ENCODE measurements around the gene C1QL1. TPM values are rescaled to one million over a fixed set of nuclear protein-coding genes. Genes with fewer than 3 reads are reported as not detected.

The C1QL1 gene
- total and polyA plus RNA-seq, 12 donors, result 0.37 to 25.6 (median 1.6) TPM

DNA sequence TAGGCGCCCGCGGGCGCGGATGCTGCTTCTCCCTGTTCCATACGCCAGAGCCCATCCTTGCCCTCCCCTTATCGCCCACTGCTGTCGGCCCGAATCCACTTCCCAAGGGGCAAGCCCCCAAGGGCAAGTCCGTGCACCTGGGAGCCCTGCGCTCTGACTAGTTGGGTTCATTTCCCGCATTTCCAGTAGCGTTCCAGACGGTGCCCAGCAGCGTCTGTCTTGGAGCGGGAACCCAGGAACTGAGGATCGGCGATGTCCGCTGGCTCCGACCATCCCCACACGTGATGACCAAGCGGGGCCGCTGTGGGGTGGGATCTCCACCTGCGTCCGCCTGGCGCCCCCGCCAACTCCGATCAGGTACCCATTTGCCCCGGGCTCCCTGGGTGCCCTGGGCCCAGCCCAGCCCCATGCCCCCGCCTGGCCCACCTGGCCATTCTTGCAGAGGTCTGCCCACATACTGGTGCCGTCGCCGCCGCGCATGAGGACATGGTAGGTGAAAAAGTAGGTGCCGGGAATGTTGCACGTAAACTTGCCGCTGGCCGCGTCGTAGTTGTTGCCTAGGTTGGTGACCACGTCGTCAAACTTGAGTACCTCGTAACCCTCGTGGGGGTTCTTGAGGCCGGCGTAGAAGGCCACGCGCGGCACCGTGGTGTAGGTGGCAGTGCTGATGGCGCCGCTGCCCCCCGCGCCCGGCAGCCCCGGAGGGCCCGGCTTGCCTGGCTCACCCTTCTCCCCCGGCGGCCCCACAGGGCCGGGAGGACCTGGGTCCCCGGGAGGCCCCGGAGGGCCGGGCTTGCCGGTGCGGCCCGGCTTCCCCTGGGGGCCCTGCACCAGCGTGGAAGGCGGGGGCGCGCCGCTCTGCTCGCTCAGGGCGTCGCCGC, 837 bp downstream of the C1QL1 start:
- TF ChIP-seq, protein P1, sequence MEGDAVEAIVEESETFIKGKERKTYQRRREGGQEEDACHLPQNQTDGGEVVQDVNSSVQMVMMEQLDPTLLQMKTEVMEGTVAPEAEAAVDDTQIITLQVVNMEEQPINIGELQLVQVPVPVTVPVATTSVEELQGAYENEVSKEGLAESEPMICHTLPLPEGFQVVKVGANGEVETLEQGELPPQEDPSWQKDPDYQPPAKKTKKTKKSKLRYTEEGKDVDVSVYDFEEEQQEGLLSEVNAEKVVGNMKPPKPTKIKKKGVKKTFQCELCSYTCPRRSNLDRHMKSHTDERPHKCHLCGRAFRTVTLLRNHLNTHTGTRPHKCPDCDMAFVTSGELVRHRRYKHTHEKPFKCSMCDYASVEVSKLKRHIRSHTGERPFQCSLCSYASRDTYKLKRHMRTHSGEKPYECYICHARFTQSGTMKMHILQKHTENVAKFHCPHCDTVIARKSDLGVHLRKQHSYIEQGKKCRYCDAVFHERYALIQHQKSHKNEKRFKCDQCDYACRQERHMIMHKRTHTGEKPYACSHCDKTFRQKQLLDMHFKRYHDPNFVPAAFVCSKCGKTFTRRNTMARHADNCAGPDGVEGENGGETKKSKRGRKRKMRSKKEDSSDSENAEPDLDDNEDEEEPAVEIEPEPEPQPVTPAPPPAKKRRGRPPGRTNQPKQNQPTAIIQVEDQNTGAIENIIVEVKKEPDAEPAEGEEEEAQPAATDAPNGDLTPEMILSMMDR (IDR thresholded peaks at IDR 0.05), result no peak
- peak overlapping the region in 2 of 10 donors; percentile 18 to 24 for H3K4me3 ChIP-seq
- 5 to 7% methylated on average over 64 to 76 of the region's 76 CpGs for whole genome bisulfite sequencing, 2 donors
- no peaks in the 10 kb centered on the region for H3K36me3 ChIP-seq
- H3K4me1 ChIP-seq, result peaks cover 6 to 35% (median 26%) of the 10 kb centered on the region in 9 donors
- H3K9me3 ChIP-seq, result no peaks in the 10 kb centered on the region
- no peak overlapping the region for H3K27ac ChIP-seq
- ATAC-seq (no peak), DNase-seq (no peak)
- intact Hi-C loops (cut with DNase I), result loop anchor here in 1 of 10 donors (5.0 kb wide), 1 partner anchor 45 kb away; no protein-coding TSS in a partner anchor
- peaks cover 26 to 83% (median 60%) of the 10 kb centered on the region in 7 donors for H3K27me3 ChIP-seq

DNA sequence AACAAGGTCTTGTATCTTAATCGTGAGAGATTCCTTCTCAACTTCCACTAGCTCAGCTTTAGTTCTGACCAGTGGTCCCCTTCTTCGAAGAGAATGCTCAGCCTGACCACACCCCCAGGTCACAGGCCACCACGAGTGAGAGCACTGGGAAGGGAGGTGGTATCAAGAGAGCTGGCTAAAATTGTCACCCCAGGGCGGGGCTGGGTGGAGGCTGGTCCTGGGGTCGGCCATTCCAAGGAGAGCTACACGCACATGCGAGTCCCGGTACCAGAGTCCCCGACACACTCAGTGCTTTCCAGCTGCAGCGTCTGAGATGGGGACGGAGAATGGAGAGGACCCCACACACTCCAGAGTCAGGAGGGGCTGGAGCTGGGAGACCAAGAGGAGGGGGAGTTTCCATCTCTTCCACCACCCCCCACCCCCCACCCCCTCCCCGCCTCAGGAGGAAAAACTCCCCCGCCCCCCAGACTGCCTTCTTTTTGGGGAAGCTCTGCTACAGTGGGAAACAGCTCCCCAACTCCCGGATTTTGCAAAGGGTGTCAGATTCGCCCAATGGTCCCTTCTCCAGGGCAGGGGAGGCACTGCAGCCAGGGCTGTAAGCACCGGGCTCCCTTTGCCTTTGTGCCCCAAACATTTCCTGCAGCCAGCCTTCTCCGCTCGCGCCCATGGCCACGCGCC, 1.6 kb downstream of the C1QL1 start:
- ATAC-seq (no peak), DNase-seq (no peak)
- Histone ChIP-seq H3K27ac (no peak overlapping the region), H3K36me3 (no peaks in the 10 kb centered on the region), H3K27me3 (peaks cover 26 to 76% (median 63%) of the 10 kb centered on the region in 7 donors), H3K4me3 (no peak overlapping the region), H3K9me3 (no peaks in the 10 kb centered on the region), H3K4me1 (peaks cover 6 to 35% (median 26%) of the 10 kb centered on the region in 9 donors)
- TF ChIP-seq, protein P1 (IDR thresholded peaks at IDR 0.05), result no peak
- WGBS, 2 donors, result 23% methylated on average over 20 to 21 of the region's 21 CpGs
- intact Hi-C loops (cut with DNase I), result loop anchor here in 1 of 10 donors (5.0 kb wide), 1 partner anchor 44 kb away; no protein-coding TSS in a partner anchor

DNA sequence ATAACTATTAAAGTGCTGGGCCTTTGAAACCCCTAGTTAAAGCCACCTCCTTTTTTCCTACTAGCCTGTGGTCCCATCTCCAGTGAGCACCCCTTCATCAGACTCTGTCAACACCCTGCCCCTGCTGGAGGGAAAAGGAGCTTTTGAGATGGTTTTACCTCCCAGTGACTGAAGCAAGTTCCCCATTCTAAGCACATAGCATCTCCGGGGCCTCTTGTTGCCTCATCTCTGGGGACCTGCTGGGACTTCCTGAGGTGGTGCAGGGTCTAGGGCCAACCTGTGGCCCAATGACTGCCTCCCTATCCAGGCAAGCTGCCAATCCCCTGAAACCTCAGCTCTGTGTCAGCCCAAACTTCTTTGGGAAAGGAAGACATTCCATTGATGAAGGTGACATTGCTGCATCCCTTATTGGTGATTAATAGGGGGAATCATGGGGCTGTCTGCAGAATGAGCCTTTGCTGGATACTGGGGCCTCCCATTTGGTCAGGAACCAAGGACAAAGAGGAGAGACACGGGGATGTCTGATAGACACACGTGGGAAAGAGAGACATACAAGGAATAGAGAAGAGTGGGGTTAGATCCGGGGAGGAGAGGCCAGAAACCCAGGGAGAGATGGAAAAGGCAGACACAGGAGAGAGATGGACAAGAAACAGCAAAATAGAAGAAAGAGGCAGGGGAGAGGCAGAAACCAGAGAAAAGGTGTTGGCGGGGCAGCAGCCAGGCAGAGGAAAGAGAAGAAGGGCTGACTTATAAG, 2.4 kb downstream of the C1QL1 start:
- Histone ChIP-seq H3K27ac (no peak overlapping the region), H3K9me3 (no peaks in the 10 kb centered on the region), H3K36me3 (no peaks in the 10 kb centered on the region), H3K4me1 (peaks cover 6 to 35% (median 26%) of the 10 kb centered on the region in 9 donors), H3K27me3 (peaks cover 26 to 75% (median 68%) of the 10 kb centered on the region in 7 donors), H3K4me3 (no peak overlapping the region)
- intact Hi-C loops (cut with DNase I), result loop anchor here in 1 of 10 donors (5.0 kb wide), 1 partner anchor 43 kb away; no protein-coding TSS in a partner anchor
- ATAC-seq (no peak), DNase-seq (no peak)
- 63 to 72% methylated on average over 5 of the region's 5 CpGs for WGBS, 2 donors
- TF ChIP-seq, protein P1 (IDR thresholded peaks at IDR 0.05), result no peak

DNA sequence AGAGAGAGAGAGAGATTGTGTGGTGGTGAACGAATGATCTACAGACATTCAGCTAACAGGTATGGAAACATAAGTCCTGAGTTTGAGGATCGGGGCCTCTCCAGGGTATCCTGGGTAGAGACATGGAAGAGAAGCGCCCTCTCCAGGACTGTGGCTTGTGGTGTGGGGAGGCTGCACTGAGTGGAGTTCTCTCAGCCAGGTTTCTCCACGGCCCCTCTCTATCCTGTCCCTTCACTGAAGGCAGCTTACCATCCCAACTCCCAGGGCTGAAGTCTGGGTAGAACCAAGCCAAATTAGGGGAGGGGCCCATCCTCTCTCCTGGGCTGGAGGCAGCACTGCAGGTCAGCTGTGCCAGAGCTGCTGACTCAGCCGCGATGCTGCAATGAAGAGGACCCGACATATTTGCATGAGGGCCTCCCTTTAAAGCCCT, 6.2 kb downstream of the C1QL1 start:
- Histone ChIP-seq H3K27me3 (peaks cover 17 to 79% (median 72%) of the 10 kb centered on the region in 7 donors), H3K27ac (no peak overlapping the region), H3K4me3 (no peak overlapping the region), H3K9me3 (no peaks in the 10 kb centered on the region), H3K4me1 (peaks cover 0 to 10% (median 3%) of the 10 kb centered on the region in 9 donors), H3K36me3 (no peaks in the 10 kb centered on the region)
- intact Hi-C loops (cut with DNase I), result no loop called here
- no peak for ATAC-seq
- no peak for DNase-seq
- TF ChIP-seq, protein P1 (IDR thresholded peaks at IDR 0.05), result no peak
- WGBS, 2 donors, result 74% methylated on average over 7 of the region's 7 CpGs
